HepG2 (cell line): ENCODE results near the gene CSNK1D. TPM values are rescaled to one million over a fixed set of nuclear protein-coding genes. Genes with fewer than 3 reads are reported as not detected.
A peak's percentile ranks its signal among the peaks of the same experiment; 100 is the strongest.

Experiments used
- BRCA1 ChIP-seq: sonication (generic); formaldehyde crosslinking; IDR thresholded peaks from 2 replicates; pipeline ENCODE4 v1.4.0; 2020; ENCODE audit warnings: missing genetic modification reagents
- CSRNP1 ChIP-seq: sonication (generic); formaldehyde crosslinking; IDR thresholded peaks from 2 replicates; pipeline ENCODE4 v1.8.1; 2023; ENCODE audit warnings: mild to moderate bottlenecking, missing genetic modification reagents
- FOSL2 ChIP-seq: sonication (generic); formaldehyde crosslinking; IDR thresholded peaks from 2 replicates; pipeline ENCODE4 v1.4.0; 2020; ENCODE audit warnings: missing genetic modification reagents
- FOXA3 ChIP-seq: IDR thresholded peaks from 2 replicates; pipeline ENCODE4 v1.6.1; 2016; ENCODE audit warnings: missing genetic modification reagents, missing compliant biosample characterization
- HES4 ChIP-seq: sonication (generic); formaldehyde crosslinking; IDR thresholded peaks from 2 replicates; pipeline ENCODE4 v1.9.0; 2021; ENCODE audit warnings: mild to moderate bottlenecking, missing genetic modification reagents, borderline replicate concordance
- HNF1A ChIP-seq, 2 experiments: sonication (generic) in 1 of 2; formaldehyde crosslinking in 1 of 2; IDR thresholded peaks; 2 replicates each; pipeline versions ENCODE4 v1.4.0 to v1.6.1; 2016 to 2020; ENCODE audit warnings: borderline replicate concordance in 1 of 2, low read depth in 1 of 2, mild to moderate bottlenecking in 1 of 2, missing genetic modification reagents in 1 of 2
- KLF6 ChIP-seq: IDR thresholded peaks from 2 replicates; pipeline ENCODE4 v1.8.0; 2016; ENCODE audit warnings: missing biosample characterization, missing genetic modification reagents
- NFRKB ChIP-seq: fragments of 450-650 bp; IDR thresholded peaks from 2 replicates; pipeline ENCODE4 v1.6.1; 2017
- PHF20 ChIP-seq: sonication (generic); formaldehyde crosslinking; IDR thresholded peaks from 2 replicates; pipeline ENCODE4 v1.5.0; 2020; ENCODE audit warnings: mild to moderate bottlenecking, missing genetic modification reagents
- SKIL ChIP-seq: sonication (generic); formaldehyde crosslinking; IDR thresholded peaks from 2 replicates; pipeline ENCODE4 v1.8.0; 2022; ENCODE audit warnings: missing genetic modification reagents, mild to moderate bottlenecking, moderate library complexity, borderline replicate concordance
- ZBTB43 ChIP-seq: sonication (generic); formaldehyde crosslinking; conservative IDR thresholded peaks from 2 replicates; pipeline ENCODE4 v1.4.0; 2020; ENCODE audit warnings: missing genetic modification reagents
- ZFP82 ChIP-seq: sonication (generic); formaldehyde crosslinking; IDR thresholded peaks from 2 replicates; pipeline ENCODE4 v1.5.1; 2020; ENCODE audit warnings: mild to moderate bottlenecking, missing genetic modification reagents, borderline replicate concordance
- ZNF326 ChIP-seq: sonication (generic); formaldehyde crosslinking; IDR thresholded peaks from 2 replicates; pipeline ENCODE4 v1.4.0; 2020; ENCODE audit warnings: missing genetic modification reagents, borderline replicate concordance
- ZNF761 ChIP-seq: sonication (generic); formaldehyde crosslinking; conservative IDR thresholded peaks from 2 replicates; pipeline ENCODE4 v1.4.0; 2020; ENCODE audit warnings: mild to moderate bottlenecking, missing genetic modification reagents
- ZNF777 ChIP-seq: sonication (generic); formaldehyde crosslinking; IDR thresholded peaks from 2 replicates; pipeline ENCODE4 v1.4.0; 2020; ENCODE audit warnings: missing genetic modification reagents
- ZNF800 ChIP-seq: sonication (generic); formaldehyde crosslinking; IDR thresholded peaks from 2 replicates; pipeline ENCODE4 v1.4.0; 2020; ENCODE audit warnings: missing genetic modification reagents
- polyA plus RNA-seq, 8 experiments: library from polyadenylated mRNA; depleted of rRNA in 3 of 8; stranded (reverse) in 7 of 8; unstranded in 1 of 8; fragments of >200 nt; fragmentation: Illumina TruSeq in 4 of 8; extraction: Trizol in 4 of 8; gene quantifications; 2 replicates each; pipeline versions ENCODE4 v1.2.1 to v1.2.3, GENCODE V29; 2011 to 2016; ENCODE audit warnings: low read depth in 4 of 8, missing spikeins in 1 of 8, mixed read lengths in 1 of 8; ENCODE audit not compliant: insufficient read depth in 1 of 8
- total RNA-seq, 5 experiments: library from RNA; depleted of rRNA; stranded (reverse); fragments of >200 nt; fragmentation: Illumina TruSeq; extraction: Trizol; gene quantifications; 2 replicates each; pipeline ENCODE4 v1.2.3, GENCODE V29; 2016; ENCODE audit warnings: low read depth in 1 of 5

CSNK1D gene
- total and polyA plus RNA-seq, 2 of the 13 experiments (the other 11 are each of a cell fraction or from before 2014, with no cell fraction given) = 31.5 to 128 TPM

- TF ChIP-seq ZBTB43 (CRISPR knock-in tag) (peak; percentile 96), ZNF761 (CRISPR knock-in tag) (peak; percentile 83; the same call in 1 of the 2 replicates), SKIL (CRISPR knock-in tag) (peak; percentile 98), CSRNP1 (CRISPR knock-in tag) (peak; percentile 97), HES4 (CRISPR knock-in tag) (0 out of 2 replicates have a peak, but pooled peaks have one; percentile 28), ZNF800 (CRISPR knock-in tag) (peak; percentile 84; the same call in 1 of the 2 replicates), FOSL2 (CRISPR knock-in tag) (peak; percentile 100), BRCA1 (CRISPR knock-in tag) (peak; percentile 96), HNF1A (IDR thresholded peaks at IDR 0.05; ENCODE audit: low read depth) (no peak), HNF1A (CRISPR knock-in tag; IDR thresholded peaks at IDR 0.05; ENCODE audit: borderline replicate concordance) (peak; percentile 74; the same call in 1 of the 2 replicates), ZNF777 (peak; percentile 46; the same call in 1 of the 2 replicates), ZFP82 (CRISPR knock-in tag) (peak; percentile 88; the same call in 1 of the 2 replicates), KLF6 (CRISPR knock-in tag) (peak; percentile 92), PHF20 (no peak; the same call in 1 of the 2 replicates), NFRKB (no peak), FOXA3 (CRISPR knock-in tag) (peak; percentile 83), ZNF326 (CRISPR knock-in tag) (peak; percentile 68; the same call in 1 of the 2 replicates)
Measured at GRCh38 chr17:82267575-82268379, 5.7 kb downstream of the CSNK1D start (continued).
